Stimulated activated CD8-positive, alpha-beta memory T cell treated with anti-CD3 and anti-CD28 coated beads, Interleukin-15, amount 100 ng/mL, for 48 hours (primary cell): Measurements from ENCODE around the gene ADAMTS18.
"Not testable (repeated sequence)": the region's sequence is repeated elsewhere in the genome, so short reads cannot be mapped to it uniquely, and the experiment has no call there.

Source experiments
- DNase-seq, 2 donors: peaks; one replicate each; pipeline ENCODE4 v3.0.0-alpha.2; 2020; ENCODE audit warnings: low read depth in 2 of 2

The ADAMTS18 gene, protein sequence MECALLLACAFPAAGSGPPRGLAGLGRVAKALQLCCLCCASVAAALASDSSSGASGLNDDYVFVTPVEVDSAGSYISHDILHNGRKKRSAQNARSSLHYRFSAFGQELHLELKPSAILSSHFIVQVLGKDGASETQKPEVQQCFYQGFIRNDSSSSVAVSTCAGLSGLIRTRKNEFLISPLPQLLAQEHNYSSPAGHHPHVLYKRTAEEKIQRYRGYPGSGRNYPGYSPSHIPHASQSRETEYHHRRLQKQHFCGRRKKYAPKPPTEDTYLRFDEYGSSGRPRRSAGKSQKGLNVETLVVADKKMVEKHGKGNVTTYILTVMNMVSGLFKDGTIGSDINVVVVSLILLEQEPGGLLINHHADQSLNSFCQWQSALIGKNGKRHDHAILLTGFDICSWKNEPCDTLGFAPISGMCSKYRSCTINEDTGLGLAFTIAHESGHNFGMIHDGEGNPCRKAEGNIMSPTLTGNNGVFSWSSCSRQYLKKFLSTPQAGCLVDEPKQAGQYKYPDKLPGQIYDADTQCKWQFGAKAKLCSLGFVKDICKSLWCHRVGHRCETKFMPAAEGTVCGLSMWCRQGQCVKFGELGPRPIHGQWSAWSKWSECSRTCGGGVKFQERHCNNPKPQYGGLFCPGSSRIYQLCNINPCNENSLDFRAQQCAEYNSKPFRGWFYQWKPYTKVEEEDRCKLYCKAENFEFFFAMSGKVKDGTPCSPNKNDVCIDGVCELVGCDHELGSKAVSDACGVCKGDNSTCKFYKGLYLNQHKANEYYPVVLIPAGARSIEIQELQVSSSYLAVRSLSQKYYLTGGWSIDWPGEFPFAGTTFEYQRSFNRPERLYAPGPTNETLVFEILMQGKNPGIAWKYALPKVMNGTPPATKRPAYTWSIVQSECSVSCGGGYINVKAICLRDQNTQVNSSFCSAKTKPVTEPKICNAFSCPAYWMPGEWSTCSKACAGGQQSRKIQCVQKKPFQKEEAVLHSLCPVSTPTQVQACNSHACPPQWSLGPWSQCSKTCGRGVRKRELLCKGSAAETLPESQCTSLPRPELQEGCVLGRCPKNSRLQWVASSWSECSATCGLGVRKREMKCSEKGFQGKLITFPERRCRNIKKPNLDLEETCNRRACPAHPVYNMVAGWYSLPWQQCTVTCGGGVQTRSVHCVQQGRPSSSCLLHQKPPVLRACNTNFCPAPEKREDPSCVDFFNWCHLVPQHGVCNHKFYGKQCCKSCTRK (N-terminal part only)

GRCh38 chr16:77434530-77435271 lies at the start of gene ADAMTS18:
Gene ADAMTS18 (minus strand): TSS chr16:77435034. CDS start chr16:77434695, 339 bp downstream.
- no peak for DNase-seq

- no peak for DNase-seq
Measured at GRCh38 chr16:77480681-77481315, 46.0 kb upstream of the ADAMTS18 start.

GRCh38 chr16:77472262-77472661 lies 37.4 kb upstream of the ADAMTS18 start:
- no peak for DNase-seq

GRCh38 chr16:77470851-77471250 lies 36.0 kb upstream of the ADAMTS18 start:
- DNase-seq, result no peak

DNA sequence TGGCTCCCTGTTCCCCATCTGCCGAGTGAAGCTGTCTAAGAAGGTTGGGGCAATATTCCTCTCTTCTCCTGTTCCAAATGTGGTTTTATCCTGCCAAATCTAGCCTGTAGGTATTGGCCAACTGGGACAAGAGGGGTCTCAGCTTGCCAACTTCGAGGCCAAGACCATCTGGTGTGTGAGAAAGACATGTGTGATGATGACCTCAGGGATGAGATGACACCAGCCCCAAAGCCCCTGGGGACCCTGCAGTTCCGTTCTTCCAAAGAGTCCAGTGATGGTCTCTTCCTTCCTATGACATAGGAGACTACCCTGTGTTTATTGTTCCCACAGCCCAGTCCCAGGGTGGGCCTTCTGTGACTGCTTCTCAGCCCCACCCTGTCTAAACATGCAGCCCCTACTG lies 34.8 kb upstream of the ADAMTS18 start:
- DNase-seq, result no peak

GRCh38 chr16:77468831-77469230 lies 34.0 kb upstream of the ADAMTS18 start:
- DNase-seq, result no peak

DNA sequence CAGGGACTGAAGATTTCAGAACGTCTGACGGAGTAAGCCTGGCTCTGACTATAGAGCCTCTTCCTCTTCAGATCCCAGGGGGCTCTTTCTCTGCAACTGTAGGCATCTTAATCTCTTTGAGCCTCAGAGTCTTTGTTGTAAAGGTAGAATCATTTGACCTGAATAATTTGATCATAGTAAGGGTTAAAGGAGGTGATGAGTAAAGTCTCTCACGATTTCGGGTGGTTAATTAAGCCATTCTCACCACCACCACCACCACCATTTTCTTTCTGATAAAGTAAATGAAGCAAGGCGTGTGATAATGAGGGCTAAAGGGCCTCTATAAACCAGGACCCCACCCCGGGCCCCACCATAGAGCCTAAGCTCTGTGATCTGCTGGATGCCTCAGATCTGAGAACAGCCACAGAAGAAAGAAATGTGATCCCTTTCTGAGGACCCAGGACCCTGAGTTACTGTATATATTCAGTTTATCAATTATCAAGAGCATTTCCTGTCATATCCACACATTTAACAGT lies 33.0 kb upstream of the ADAMTS18 start:
- no peak for DNase-seq

GRCh38 chr16:77463659-77464058 lies 28.8 kb upstream of the ADAMTS18 start:
- not testable (repeated sequence) for DNase-seq

GRCh38 chr16:77462894-77463293 lies 28.1 kb upstream of the ADAMTS18 start:
- no peak for DNase-seq

GRCh38 chr16:77459534-77460254 lies 24.9 kb upstream of the ADAMTS18 start:
- DNase-seq, result no peak

DNA sequence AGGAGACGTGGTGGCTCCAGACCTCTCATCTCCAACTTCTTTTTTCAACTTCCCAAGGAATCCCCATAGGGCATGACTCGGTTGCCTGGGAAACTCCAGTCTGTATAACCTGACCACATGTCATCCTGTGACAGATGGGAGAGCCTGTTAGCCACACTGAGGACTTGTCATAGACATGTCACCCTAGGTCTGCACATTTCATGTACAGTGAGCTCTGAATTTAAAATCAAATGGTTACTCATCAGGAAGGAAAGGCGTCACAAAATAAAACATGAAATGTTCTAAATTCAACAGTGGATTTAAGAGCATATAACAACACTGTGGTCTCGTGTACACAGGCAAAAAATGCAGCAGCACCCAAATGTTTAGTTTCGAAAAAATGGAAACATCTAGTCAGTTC lies 22.2 kb upstream of the ADAMTS18 start:
- DNase-seq, result no peak

DNA sequence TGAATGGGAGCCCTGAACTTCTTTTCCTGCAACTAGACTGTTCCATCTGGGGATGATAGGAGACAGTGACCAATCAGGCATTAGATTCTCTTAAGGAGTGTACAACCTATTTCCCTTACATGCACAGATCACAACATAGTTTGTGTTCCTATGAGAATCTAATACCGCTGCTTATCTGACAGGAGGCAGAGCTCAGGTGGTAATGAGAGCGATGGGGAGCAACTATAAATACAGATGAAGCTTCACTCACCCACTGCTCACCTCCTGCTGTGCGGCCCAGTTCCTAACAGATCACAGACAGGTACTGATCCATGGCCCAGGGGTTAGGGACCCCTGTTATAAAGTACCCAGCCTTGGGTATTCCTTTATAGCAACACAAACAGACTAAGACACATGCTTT lies 17.4 kb upstream of the ADAMTS18 start:
- no peak for DNase-seq

DNA sequence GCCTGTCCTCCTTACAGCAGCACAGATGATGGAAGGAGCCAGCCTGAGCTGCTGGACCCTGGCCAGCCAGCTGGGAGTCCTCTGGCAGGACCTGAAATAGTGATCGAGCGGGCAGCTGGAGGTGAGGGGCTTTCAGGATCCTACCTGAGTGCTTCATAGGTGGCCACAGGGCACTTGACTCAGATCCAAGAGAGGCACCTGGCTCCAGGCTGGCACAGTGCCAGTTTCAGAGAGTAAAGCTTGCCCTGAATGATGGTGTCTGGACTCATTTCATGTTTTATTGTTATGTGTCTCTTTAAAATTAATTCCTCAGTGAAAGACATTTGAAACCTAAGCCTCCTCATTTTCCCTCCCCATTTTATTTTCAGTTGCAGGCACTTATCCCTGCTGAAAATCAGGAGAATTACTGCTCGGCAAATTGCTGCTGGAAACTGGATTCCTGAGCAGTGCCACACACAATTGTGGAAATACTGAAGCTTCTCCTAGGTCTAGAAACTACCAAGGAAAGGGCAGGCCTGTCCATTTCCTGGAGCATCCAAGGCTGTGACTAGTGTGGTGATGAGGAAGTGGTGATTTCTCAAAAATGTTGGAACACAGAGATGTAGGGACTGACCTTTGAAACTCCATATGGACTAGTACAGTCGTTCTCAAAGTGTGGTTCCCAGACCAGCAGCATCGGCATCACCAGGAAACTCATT lies 16.1 kb upstream of the ADAMTS18 start:
- DNase-seq, result no peak

DNA sequence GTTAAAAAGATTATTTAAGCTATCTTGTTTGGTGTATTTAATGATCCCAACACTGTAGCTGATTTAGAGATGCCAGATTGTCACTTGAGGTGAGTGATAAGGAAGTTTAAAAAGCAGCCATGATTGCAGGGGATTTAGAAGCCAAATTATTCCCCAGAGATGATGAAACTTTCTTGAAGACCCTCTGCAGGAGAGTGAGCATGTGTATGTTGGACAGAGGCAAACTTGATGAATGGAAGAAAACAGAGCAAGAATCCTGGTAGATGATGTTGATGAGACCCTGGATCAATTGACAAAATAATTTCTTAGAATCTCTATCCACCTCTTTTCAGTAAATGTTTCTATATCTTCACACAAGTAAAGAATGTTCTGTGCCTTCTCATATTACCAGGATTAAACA lies 14.4 kb upstream of the ADAMTS18 start:
- no peak for DNase-seq

- DNase-seq, result no peak
Measured at GRCh38 chr16:77445324-77445723, 10.5 kb upstream of the ADAMTS18 start.

DNA sequence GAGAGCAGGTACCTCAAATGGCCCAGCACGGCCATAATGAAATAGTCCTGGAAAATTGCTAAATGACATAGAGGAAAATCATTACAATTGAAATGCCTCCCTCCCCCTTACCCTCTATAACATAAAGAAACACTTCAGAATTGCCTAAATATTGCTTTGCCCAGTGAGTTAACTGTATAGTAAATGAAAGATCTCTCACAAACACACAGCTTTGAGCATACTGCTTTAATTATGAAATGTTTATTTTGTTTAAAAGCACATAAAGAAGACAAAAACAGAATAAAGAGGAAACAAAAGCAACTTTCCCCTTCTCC lies 9.3 kb upstream of the ADAMTS18 start:
- DNase-seq, result no peak

DNA sequence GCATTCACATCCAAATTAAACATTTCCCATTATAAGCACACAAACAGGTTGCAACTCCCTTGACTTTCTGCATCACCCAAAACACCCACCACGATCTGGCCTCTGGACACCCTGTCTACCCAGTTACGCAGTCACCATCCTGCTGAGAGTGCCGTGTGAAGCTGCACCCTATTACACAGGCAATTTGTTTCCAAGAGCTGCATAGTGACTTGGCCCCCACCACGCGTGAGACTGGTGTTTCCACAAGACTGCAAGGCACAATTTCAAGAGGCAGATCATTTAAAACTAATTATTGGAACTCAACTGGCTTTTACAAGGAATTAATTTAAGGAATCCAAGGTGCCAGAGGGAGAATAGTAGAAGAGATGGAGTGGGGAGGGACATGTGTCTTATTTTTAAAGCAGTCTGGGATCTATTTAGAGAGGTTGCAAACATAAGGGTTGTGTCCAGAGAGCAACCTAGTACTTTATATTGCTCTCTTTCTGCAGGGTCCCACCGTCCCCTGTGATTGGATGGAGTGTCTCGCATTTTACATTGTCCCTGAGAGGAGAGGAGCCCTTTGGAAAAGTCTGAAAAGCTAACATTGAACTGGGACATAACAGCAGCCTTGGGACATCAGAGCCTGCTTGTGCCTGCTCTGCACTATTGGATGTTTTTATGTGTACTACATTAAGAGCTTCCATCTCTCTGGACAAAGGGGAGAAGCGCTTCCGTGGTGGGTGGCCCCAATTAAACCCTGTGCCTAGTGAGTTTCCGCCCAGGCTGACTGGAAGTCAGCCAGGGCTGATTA lies 8.7 kb upstream of the ADAMTS18 start:
- DNase-seq, result no peak

DNA sequence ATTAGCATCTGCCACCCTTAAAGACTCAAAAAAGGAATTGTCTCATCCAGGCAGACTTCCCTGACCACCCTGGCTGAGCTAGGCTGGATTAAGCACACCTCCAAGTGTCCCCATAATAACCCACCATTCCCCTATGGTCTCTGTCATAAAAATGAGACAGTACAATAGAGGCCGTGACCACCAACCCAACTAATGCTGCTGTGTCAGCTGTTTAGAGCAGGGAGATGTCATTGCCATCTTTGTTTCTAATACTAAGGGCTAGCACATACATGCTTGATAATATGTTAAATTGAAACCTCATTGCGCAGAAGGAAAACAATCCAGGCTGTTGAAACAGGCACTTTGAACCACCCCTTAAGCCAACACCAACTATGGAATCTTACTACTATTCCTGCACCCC lies 7.2 kb upstream of the ADAMTS18 start:
- DNase-seq, result no peak

- DNase-seq, result no peak
Measured at GRCh38 chr16:77439106-77439505, 4.3 kb upstream of the ADAMTS18 start.
